H54 (cell line): ENCODE data around the gene ROR1.

Experiments
- DNase-seq: peaks from one replicate; pipeline ENCODE4 v3.0.0; 2011; ENCODE audit warnings: low spot score, mixed read lengths; ENCODE audit not compliant: insufficient read length
- FAIRE-seq: peaks from 3 replicates; lab custom pipeline; 2011; peaks lifted over from hg19 to GRCh38; lab: Jason Lieb, UNC
- POLR2A ChIP-seq: IDR thresholded peaks from 2 replicates; pipeline ENCODE4 v1.6.1; 2011; ENCODE audit warnings: low read depth, mild to moderate bottlenecking, low read length

ROR1 gene

DNA sequence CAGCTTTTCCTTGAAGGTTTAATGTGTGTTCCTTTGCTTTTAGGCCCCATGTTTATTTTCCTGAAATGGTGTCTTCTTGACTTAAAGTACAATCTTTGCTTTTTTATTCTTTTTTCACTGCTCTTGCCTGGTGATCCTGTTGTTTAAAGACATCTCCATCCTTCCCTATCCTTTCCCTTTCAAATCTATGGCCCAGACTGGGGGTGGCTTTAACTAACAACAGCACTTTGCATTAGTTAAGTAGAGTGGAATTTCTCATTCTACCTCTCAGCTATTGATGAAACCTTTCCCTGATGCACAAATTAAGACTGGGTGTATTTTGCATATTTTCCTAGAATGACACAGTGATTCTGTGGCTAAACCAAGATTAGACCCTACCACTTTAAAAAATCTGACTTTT lies 84.3 kb downstream of the ROR1 start:
- FAIRE-seq (no peak), DNase-seq (no peak)
- TF ChIP-seq POLR2A = no peak

DNA sequence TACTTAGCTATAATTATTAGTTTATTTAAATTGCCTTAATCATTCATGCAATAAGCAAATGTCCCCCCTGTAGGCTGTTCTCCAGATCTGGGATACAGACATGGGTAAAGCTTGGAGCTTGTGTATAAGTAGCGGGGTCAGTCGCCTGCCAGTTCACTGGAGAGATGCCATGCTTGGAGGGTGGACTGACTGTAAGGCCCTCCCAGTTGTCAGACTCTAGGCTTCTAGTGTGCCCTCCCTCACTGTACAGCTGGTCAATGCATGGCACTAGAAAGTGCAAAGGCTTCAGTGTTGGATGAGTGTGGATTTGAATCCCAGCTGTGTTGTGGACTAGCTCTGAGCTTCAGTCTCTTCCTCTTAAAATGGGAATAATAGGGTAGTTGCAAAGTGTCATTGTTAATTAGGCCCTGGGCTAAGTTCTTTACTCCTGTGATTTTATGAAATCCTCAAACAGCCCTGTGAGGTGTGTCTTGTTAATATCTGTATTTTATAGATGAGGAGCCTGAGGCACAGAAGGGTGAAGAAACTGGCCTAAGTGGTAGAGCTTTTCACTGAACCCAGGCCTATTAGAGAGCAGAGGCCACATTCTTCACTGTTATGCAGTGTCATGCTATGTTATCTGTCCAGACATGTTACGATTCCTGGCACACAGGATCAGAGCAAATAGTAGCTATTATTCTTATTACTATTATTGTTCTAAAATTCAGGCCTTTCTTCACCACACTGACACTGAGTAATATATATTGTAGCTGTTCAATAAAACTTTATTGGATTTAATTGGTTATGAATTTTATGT lies 85.9 kb downstream of the ROR1 start:
- no peak for FAIRE-seq
- TF ChIP-seq POLR2A = no peak
- no peak for DNase-seq

DNA sequence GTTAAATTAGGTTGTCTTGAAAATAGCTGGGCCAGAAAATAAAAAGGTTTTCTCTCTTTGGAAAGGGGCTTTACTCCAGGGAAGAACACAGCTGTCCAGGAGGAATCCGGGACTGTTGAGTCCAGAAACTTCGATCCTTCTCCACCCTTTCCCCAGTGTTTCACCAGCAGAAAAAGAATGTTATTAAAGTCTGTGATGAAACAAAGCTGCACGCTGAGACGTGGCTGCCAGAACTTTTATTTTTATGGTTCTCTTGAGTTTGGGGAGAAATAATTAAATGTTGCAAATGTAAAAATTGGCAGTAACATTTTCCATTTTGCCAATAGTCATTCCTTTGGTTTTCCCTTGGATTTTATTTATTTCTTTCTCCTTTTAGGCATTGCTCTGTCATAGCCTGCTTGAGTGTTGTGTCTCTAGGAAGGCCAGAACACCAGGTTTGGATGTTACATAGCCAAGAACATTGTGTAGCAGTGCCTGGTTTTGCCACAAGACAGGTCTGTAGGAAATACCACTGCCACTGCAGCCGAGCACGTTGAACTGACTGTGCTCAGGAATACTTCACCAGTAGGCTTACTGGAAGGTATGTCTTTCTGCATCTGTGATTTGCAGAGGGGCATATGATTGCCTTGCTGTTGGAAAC lies 87.4 kb downstream of the ROR1 start:
- TF ChIP-seq POLR2A = no peak
- no peak for FAIRE-seq
- no peak for DNase-seq

- no peak for DNase-seq
Observed at GRCh38 chr1:63863145-63863544, 89.3 kb downstream of the ROR1 start.

DNA sequence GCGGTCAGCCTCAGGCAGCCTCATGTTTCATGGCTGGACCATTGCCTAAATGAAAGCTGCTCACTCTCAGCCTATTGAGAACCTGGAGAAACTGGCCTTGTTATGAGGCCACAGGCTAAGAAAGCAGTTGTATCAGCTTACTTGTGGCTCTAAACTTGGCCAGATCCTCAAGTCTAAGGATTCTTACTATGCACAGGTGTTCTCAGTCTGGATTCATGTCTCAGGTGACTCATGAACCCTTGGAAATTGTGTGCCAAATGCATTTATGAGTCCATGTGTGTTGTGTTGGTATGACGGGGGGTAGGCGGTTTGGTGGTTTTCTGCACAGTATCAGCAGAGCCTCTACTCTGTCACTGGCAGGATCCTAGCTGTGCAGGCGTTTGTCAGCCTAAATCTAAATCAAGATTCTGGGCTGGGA lies 90.4 kb downstream of the ROR1 start:
- no peak for TF ChIP-seq POLR2A
- DNase-seq (no peak), FAIRE-seq (no peak)

More at GRCh38 chr1:63863145-63863544, 89.3 kb downstream of the ROR1 start:
- no peak for TF ChIP-seq POLR2A
- FAIRE-seq = no peak

GRCh38 chr1:63865561-63865960 lies 91.7 kb downstream of the ROR1 start:
- DNase-seq = no peak
- no peak for TF ChIP-seq POLR2A
- peak; percentile 48 for FAIRE-seq

DNA sequence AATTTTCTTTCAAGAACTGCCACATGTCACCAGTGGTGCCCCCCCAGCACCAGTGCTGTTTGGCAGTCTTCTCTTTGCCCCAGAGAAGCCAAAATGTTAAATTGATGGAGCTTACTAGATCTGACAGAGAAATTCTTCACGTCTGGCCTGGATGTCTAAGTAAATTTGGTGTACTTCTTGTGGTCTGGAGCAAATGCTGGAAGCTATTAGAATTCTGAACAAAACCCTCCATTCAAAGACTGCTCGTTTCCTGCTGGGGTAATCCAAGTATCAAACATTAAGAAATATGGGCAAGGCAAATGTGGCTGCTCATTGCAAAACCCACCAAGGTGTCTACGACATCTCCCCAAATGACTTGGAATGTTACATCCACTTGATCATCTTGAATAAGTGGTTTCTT lies 92.3 kb downstream of the ROR1 start:
- no peak for DNase-seq
- no peak for FAIRE-seq
- no peak for TF ChIP-seq POLR2A

DNA sequence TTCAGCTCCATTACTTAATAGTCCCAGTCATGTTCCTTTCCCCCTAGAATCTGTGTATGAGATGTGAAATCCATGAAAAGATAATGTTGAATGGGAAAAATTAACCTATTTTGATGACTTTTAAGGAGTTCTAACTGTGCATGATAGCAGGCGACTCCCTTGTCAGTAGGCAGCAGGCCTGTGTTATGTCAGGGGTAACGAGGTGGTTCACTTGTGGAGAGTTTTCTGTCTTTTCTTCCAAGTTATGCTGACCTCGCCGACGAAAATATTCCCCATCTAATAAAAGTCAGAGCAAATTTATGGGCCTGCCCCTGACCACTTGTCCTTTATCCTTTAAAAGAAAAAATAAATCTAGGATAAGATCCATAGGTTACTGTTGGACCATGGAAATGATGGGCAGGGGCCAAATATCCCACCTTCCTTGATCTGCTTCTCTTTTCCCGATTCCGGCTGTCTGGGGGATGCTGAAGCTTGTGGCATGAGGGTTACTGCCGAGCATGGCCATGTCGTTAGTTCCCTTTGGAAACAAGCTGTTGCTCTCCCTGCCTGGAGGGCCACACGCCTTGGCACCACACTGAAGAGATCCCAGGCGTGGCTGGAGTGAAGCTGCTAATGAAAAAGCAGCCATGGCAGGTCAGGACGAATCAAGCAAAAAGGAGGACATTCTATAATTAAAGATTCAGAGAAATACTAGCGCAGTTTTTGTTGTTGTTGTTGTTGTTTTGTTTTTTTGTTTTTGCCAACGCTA lies 93.8 kb downstream of the ROR1 start:
- FAIRE-seq (no peak), DNase-seq (no peak)
- no peak for TF ChIP-seq POLR2A

DNA sequence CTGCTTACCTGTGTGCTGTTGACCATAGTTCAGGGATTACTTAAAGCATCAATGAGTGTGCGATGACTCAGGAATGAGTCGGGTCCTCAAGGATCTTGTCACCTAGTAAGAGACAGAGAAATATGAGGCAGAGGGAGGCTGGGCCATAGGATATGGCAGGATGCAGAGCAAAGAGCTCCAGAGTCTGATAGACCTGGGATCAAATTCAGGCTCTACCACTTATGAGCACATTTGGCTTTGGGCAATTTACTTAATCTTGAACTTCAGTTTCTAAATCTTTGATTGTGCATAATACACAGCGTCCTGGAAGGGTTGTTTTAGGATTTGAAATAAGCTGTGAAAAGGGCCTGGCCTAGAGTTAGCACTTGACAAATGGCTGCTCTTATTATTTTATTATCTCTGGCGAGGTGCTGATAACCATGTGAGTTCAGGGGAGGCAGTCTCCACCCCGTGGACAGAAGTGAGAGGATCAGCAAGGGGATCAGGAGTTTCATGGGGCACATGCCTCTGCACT lies 94.5 kb downstream of the ROR1 start:
- DNase-seq (peak; percentile 36), FAIRE-seq (peak; percentile 98)
- TF ChIP-seq POLR2A = no peak

- no peak for TF ChIP-seq POLR2A
- DNase-seq = no peak
- no peak for FAIRE-seq
Observed at GRCh38 chr1:63870152-63870551, 96.3 kb downstream of the ROR1 start.

DNA sequence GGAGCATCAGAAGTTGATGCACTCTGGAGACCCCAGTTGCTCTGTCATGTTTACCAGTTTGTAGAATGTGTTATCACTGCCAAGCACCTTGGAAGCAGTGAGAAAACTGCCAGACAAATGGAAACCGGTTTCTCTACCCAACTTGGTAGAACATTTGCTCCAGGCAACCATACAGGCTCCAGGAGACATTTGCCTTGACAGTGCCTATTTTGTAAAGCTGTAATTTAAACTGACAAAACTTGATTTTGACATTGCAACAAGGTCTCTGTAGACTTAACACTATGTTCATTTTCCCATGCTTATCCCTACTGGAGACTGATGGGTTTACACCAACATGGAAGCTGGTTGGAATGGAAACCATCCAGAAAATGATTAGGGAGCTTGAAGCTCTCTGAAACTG lies 97.6 kb downstream of the ROR1 start:
- no peak for DNase-seq
- FAIRE-seq = no peak
- no peak for TF ChIP-seq POLR2A

DNA sequence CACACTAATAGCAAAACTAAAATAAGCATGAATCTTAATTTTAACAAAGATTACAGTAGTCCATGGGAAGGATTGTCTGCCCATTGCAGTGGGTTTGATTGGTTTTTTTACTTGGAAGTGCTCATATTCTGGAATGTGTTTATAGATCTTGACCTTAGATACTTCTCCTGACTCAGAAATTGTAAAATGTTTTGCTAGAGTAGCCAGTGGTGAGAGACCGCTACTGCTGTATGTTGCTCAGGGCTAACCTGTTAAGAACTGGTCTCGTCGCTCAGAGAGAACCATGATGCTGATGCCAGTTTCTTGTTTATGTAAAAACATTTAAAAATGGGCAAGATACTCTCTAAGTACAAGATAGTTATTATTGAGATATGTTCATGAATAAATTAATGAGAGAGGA lies 99.9 kb downstream of the ROR1 start:
- peak; percentile 36 for FAIRE-seq
- no peak for DNase-seq
- TF ChIP-seq POLR2A = no peak

- FAIRE-seq = peak; percentile 67
- TF ChIP-seq POLR2A = no peak
- no peak for DNase-seq
Observed at GRCh38 chr1:63874278-63874880, 100.6 kb downstream of the ROR1 start.
